Cardiac fibroblast (primary cell): ENCODE data around the gene SNRK.

Experiments used
- DNase-seq, 2 donors: peaks; one replicate each; pipeline versions ENCODE4 v3.0.0 to v3.0.0-alpha.2; 2010; ENCODE audit warnings: low read depth in 2 of 2
- H3K4me3 ChIP-seq, 2 donors: replicated peaks in 1 of 2; 1 replicate in 1 of 2; 2 replicates in 1 of 2; pipeline ENCODE4 v1.5.1; 2011; ENCODE audit warnings: low read depth in 2 of 2, low read length in 2 of 2, mild to moderate bottlenecking in 2 of 2, moderate library complexity in 1 of 2
- CTCF ChIP-seq: IDR thresholded peaks from one replicate; pipeline ENCODE4 v1.5.1; 2011; ENCODE audit warnings: low read depth, mild to moderate bottlenecking, low read length, inconsistent platforms

SNRK gene

GRCh38 chr3:43327582-43327979, 41.2 kb downstream of the SNRK start:
- TF ChIP-seq CTCF: no peak
- peak in 1 of 2 donors; percentile 7 for DNase-seq
- H3K4me3 ChIP-seq: no peak overlapping the region

GRCh38 chr3:43328653-43329052, 42.3 kb downstream of the SNRK start:
- no peak for TF ChIP-seq CTCF

GRCh38 chr3:43330981-43331380, 44.6 kb downstream of the SNRK start:
- no peak for DNase-seq
- no peak for TF ChIP-seq CTCF
- no peak overlapping the region for H3K4me3 ChIP-seq

More at GRCh38 chr3:43328653-43329052, 42.3 kb downstream of the SNRK start:
- no peak overlapping the region for H3K4me3 ChIP-seq
- DNase-seq: no peak

GRCh38 chr3:43331381-43331780, 45.0 kb downstream of the SNRK start:
- TF ChIP-seq CTCF: no peak
- DNase-seq: no peak
- no peak overlapping the region for H3K4me3 ChIP-seq

GRCh38 chr3:43334976-43335375, 48.6 kb downstream of the SNRK start:
- H3K4me3 ChIP-seq: no peak overlapping the region
- no peak for DNase-seq
- TF ChIP-seq CTCF: no peak

GRCh38 chr3:43335799-43336198, 49.5 kb downstream of the SNRK start:
- no peak overlapping the region for H3K4me3 ChIP-seq
- no peak for DNase-seq
- no peak for TF ChIP-seq CTCF

GRCh38 chr3:43338295-43338694, 52.0 kb downstream of the SNRK start:
- no peak for TF ChIP-seq CTCF
- no peak overlapping the region for H3K4me3 ChIP-seq
- peak; percentile 21 to 23 for DNase-seq
